GM12872 (cell line): ENCODE data around the gene IGSF9.

ENCODE experiments used
- TF ChIP-seq, protein P1 (sequence below): IDR thresholded peaks from 3 replicates; pipeline ENCODE4 v1.5.1; 2011; ENCODE audit warnings: low read depth, mild to moderate bottlenecking, low read length, moderate library complexity; ENCODE audit not compliant: insufficient read depth

IGSF9 gene

GRCh38 chr1:159925719-159926078, 19.7 kb downstream of the IGSF9 start:
- TF ChIP-seq, protein P1, sequence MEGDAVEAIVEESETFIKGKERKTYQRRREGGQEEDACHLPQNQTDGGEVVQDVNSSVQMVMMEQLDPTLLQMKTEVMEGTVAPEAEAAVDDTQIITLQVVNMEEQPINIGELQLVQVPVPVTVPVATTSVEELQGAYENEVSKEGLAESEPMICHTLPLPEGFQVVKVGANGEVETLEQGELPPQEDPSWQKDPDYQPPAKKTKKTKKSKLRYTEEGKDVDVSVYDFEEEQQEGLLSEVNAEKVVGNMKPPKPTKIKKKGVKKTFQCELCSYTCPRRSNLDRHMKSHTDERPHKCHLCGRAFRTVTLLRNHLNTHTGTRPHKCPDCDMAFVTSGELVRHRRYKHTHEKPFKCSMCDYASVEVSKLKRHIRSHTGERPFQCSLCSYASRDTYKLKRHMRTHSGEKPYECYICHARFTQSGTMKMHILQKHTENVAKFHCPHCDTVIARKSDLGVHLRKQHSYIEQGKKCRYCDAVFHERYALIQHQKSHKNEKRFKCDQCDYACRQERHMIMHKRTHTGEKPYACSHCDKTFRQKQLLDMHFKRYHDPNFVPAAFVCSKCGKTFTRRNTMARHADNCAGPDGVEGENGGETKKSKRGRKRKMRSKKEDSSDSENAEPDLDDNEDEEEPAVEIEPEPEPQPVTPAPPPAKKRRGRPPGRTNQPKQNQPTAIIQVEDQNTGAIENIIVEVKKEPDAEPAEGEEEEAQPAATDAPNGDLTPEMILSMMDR = no peak

- TF ChIP-seq, protein P1 = no peak
Observed at GRCh38 chr1:159924791-159925718, 20.4 kb downstream of the IGSF9 start, which contains the start of gene TAGLN2. Gene TAGLN2, minus strand, starts transcription at chr1:159925507. Its CDS starts 4,998 bp downstream, at chr1:159920509.

GRCh38 chr1:159924025-159924790, 21.2 kb downstream of the IGSF9 start:
- TF ChIP-seq, protein P1 = no peak

DNA sequence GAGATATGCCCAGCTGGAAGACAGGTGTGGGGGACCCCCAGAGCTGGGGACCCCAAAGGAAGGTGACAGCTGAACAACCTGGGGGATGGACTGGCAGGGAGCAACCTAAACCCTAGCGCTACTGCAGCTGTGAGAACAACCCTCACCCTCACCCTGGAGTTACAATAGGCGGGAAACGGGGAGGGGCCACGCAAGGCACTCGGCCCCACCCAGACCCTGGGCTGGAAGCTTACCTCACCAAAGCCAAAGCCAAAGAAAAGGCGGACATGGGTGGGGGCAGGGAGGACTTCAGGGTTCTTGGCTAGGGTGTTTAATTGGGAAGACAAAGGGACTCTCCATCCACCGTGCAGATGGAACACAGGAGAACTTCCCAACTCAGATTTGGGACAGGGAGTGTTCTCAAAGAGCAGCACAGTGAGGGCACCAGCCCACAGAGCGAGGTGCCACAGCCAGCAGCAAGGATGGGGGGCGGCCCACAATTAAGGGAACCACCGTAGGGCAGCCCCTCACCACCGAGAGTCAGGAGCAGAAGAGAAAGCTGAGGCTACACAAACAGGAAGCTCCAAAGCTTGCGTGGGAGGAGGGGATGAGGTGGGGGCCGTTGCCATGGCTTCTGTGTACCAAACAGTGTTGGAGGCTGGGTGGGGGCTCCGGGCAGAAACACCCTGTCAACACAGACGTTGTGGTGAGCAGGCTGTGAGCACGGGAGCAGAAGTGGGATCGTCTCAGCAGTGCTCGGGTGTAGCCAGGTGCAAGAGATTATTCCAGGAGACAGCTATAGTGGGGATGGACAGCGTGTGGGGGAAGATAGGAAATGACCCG, 22.0 kb downstream of the IGSF9 start:
- TF ChIP-seq, protein P1 = no peak

DNA sequence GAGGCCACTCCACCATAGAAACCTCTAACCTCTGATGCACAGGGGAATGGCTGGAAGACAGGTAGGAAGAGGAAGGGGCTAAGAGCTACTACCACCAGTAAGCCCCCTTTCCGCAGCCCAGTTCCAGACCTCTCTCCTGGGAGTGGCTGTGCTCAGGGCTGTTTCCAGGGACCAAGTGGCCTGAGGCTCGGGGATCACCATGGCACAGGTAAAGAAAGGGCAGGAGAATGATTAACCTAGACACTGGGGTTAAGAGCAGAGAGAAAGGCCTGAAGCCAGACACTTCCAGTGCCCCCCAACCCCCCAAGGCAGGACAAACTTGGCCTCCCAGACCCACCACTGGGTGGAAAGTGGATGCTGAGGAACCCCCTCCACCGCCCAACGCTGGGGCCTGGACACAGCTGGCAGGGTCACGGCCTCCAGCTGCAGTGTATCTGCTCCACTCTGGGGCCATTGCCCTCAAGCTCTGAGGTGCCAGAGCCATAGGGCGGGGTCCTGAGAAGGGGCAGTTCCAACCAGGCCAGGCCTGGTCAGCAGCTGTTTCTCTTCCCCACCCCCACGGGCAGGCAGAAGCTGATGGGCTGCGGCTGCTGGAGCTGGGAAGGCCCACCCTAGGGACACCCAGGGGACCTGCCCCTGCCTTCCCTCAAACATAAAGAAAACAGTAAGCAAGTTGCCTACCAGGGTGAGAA, 22.8 kb downstream of the IGSF9 start:
- TF ChIP-seq, protein P1 = no peak

- TF ChIP-seq, protein P1 = no peak
Observed at GRCh38 chr1:159921700-159922504, 23.5 kb downstream of the IGSF9 start.
